ENCODE results near the gene YTHDF1. TPM values are rescaled to one million over a fixed set of nuclear protein-coding genes. Genes with fewer than 3 reads are reported as not detected.

The YTHDF1 gene
- total and polyA plus RNA-seq, 2 of the 8 experiments (the other 6 are each of a cell fraction or from before 2014, with no cell fraction given), result 32.8 to 66.0 TPM

DNA sequence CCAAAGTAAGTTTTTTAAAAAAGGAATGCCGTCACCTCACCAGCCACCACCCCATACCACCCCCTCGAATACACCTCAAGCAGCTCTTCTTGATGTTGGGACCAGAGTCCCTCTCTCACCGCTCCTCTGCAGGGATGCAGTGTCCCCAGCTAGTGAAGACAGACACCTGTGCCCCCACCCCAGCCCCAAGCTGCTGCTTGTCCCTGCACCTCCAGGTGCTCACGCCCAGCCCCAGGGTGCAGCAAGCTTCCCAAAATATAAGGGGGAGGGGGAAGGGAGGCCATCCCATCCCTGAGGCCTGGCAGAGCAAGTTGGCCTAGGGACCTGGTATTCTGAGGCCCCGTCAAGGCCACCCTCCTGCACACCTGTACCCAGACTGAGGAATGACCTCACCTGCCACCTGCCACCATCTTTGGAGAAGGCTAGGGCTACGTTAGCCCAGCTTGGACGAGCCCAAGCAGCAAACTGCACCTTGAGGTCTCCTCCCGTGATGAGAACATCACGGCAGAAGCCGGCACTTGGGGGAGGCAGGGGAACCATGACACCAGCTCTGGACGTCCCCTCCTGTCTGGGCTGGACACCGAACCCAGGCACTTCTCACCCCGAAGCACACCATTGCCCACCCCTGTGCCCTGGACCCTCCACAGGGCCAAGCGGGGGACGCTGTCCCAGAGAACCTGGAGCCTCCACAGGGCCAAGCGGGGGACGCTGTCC is 25.9 kb downstream of the YTHDF1 start (continued):
- TF ChIP-seq CHD7 (IDR thresholded peaks at IDR 0.05; ENCODE audit: insufficient replicate concordance, low read length) (no peak), KDM4A (IDR thresholded peaks at IDR 0.05; ENCODE audit: low read depth, low read length, severe bottlenecking) (no peak), EZH2 (IDR thresholded peaks at IDR 0.05; ENCODE audit: low read depth, low read length, severe bottlenecking) (no peak), BRCA1 (IDR thresholded peaks at IDR 0.05; ENCODE audit: low read depth, low read length) (no peak), SRF (IDR thresholded peaks at IDR 0.05; ENCODE audit: low read depth, low read length) (no peak), NRF1 (IDR thresholded peaks at IDR 0.05; ENCODE audit: low read depth, low read length) (no peak), CREB1 (IDR thresholded peaks at IDR 0.05) (no peak)

Data from H1 (cell line).